GM19099 (cell line): ENCODE measurements around the gene EHBP1.

ENCODE experiments used
- POLR2A ChIP-seq: IDR thresholded peaks from 3 replicates; pipeline ENCODE4 v1.6.1; 2011; ENCODE audit warnings: low read depth; ENCODE audit not compliant: insufficient read length; ENCODE audit errors: extremely low read depth

The EHBP1 gene

GRCh38 chr2:62686012-62686685 lies 19.4 kb upstream of the EHBP1 start:
- no peak for TF ChIP-seq POLR2A

GRCh38 chr2:62687636-62688035 lies 17.9 kb upstream of the EHBP1 start:
- TF ChIP-seq POLR2A = no peak

- TF ChIP-seq POLR2A = no peak
These were observed 16.7 kb upstream of the EHBP1 start for GRCh38 chr2:62688771-62689170.

- no peak for TF ChIP-seq POLR2A
These were observed 14.3 kb upstream of the EHBP1 start for GRCh38 chr2:62691186-62691585.

- no peak for TF ChIP-seq POLR2A
These were observed 13.3 kb upstream of the EHBP1 start for GRCh38 chr2:62692225-62692624.

- TF ChIP-seq POLR2A = no peak
These were observed 6.9 kb upstream of the EHBP1 start for GRCh38 chr2:62698653-62699052.

- no peak for TF ChIP-seq POLR2A
These were observed 883 bp upstream of the EHBP1 start for GRCh38 chr2:62704654-62705006.

- peak; percentile 31 for TF ChIP-seq POLR2A
These were observed 577 bp downstream of the EHBP1 start for GRCh38 chr2:62705859-62706720.

- no peak for TF ChIP-seq POLR2A
These were observed 1.4 kb downstream of the EHBP1 start for GRCh38 chr2:62706721-62707521.

GRCh38 chr2:62708751-62709150 lies 3.2 kb downstream of the EHBP1 start:
- no peak for TF ChIP-seq POLR2A

- no peak for TF ChIP-seq POLR2A
These were observed 6.5 kb downstream of the EHBP1 start for GRCh38 chr2:62711832-62712494.

GRCh38 chr2:62713837-62714236 lies 8.3 kb downstream of the EHBP1 start:
- no peak for TF ChIP-seq POLR2A

- no peak for TF ChIP-seq POLR2A
These were observed 11.3 kb downstream of the EHBP1 start for GRCh38 chr2:62716768-62717167.

- no peak for TF ChIP-seq POLR2A
These were observed 12.1 kb downstream of the EHBP1 start for GRCh38 chr2:62717503-62718081.
